Measurements from ENCODE around the gene PLEKHN1.

GRCh38 chr1:929712-930632, 36.3 kb upstream of the PLEKHN1 start:
- TF ChIP-seq POLR2A (IDR thresholded peaks at IDR 0.05) (no peak), EP300 (IDR thresholded peaks at IDR 0.05; ENCODE audit: low read depth) (no peak)
- TF ChIP-seq, protein P1, sequence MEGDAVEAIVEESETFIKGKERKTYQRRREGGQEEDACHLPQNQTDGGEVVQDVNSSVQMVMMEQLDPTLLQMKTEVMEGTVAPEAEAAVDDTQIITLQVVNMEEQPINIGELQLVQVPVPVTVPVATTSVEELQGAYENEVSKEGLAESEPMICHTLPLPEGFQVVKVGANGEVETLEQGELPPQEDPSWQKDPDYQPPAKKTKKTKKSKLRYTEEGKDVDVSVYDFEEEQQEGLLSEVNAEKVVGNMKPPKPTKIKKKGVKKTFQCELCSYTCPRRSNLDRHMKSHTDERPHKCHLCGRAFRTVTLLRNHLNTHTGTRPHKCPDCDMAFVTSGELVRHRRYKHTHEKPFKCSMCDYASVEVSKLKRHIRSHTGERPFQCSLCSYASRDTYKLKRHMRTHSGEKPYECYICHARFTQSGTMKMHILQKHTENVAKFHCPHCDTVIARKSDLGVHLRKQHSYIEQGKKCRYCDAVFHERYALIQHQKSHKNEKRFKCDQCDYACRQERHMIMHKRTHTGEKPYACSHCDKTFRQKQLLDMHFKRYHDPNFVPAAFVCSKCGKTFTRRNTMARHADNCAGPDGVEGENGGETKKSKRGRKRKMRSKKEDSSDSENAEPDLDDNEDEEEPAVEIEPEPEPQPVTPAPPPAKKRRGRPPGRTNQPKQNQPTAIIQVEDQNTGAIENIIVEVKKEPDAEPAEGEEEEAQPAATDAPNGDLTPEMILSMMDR (IDR thresholded peaks at IDR 0.05) = no peak

Measured in transverse colon (tissue), 3 donors.